22Rv1 (cell line): Measurements from ENCODE around the gene SPATA6L.
A peak's percentile ranks its signal among the peaks of the same experiment; 100 is the strongest.

Experiments used
- ZFX ChIP-seq: fragments of 450-650 bp; IDR thresholded peaks from 2 replicates; pipeline ENCODE4 v1.6.1; 2017; ENCODE audit warnings: antibody characterized with exemption, borderline replicate concordance
- TF ChIP-seq, protein P1 (sequence below): fragments of 450-650 bp; IDR thresholded peaks from 2 replicates; pipeline ENCODE4 v1.5.1; 2017; ENCODE audit warnings: mild to moderate bottlenecking

- TF ChIP-seq, protein P1, sequence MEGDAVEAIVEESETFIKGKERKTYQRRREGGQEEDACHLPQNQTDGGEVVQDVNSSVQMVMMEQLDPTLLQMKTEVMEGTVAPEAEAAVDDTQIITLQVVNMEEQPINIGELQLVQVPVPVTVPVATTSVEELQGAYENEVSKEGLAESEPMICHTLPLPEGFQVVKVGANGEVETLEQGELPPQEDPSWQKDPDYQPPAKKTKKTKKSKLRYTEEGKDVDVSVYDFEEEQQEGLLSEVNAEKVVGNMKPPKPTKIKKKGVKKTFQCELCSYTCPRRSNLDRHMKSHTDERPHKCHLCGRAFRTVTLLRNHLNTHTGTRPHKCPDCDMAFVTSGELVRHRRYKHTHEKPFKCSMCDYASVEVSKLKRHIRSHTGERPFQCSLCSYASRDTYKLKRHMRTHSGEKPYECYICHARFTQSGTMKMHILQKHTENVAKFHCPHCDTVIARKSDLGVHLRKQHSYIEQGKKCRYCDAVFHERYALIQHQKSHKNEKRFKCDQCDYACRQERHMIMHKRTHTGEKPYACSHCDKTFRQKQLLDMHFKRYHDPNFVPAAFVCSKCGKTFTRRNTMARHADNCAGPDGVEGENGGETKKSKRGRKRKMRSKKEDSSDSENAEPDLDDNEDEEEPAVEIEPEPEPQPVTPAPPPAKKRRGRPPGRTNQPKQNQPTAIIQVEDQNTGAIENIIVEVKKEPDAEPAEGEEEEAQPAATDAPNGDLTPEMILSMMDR, result peak; percentile 77
- TF ChIP-seq ZFX, result no peak
Observed at GRCh38 chr9:4662108-4662988, 3.9 kb downstream of the SPATA6L start, which contains the start of gene PLPP6.
